Spleen (tissue), 11 donors: ENCODE measurements around the gene RNF14. TPM values are rescaled to one million over a fixed set of nuclear protein-coding genes. Genes with fewer than 3 reads are reported as not detected.

Source experiments
- DNase-seq: peaks from one replicate; pipeline ENCODE4 v3.0.0-alpha.2; 2020
- H3K27ac ChIP-seq, 8 donors: fragments of 200-600 bp; sonication (generic) in 7 of 8; 1 replicate in 4 of 8; 2 replicates in 4 of 8; pipeline versions ENCODE4 v1.5.0 to v1.8.0; 2016 to 2021; ENCODE audit warnings: inconsistent platforms in 4 of 8, mild to moderate bottlenecking in 4 of 8, moderate library complexity in 1 of 8
- H3K27me3 ChIP-seq, 7 donors: fragments of 200-600 bp; sonication (generic) in 6 of 7; replicated peaks in 1 of 7; 1 replicate in 4 of 7; 2 replicates in 3 of 7; pipeline versions ENCODE4 v1.5.0 to v1.8.0; 2016 to 2021; ENCODE audit warnings: inconsistent platforms in 3 of 7, mild to moderate bottlenecking in 1 of 7
- H3K36me3 ChIP-seq, 6 donors: fragments of 200-600 bp; sonication (generic) in 5 of 6; 1 replicate in 4 of 6; 2 replicates in 2 of 6; pipeline versions ENCODE4 v1.5.0 to v1.8.0; 2016 to 2021; ENCODE audit warnings: inconsistent platforms in 2 of 6
- H3K4me1 ChIP-seq, 6 donors: fragments of 200-600 bp; sonication (generic) in 5 of 6; 1 replicate in 3 of 6; 2 replicates in 3 of 6; pipeline versions ENCODE4 v1.5.0 to v1.8.0; 2016 to 2021; ENCODE audit warnings: inconsistent platforms in 3 of 6
- H3K4me3 ChIP-seq, 8 donors: fragments of 200-600 bp; sonication (generic) in 7 of 8; 1 replicate in 4 of 8; 2 replicates in 4 of 8; pipeline versions ENCODE4 v1.5.0 to v1.8.0; 2016 to 2021; ENCODE audit warnings: inconsistent platforms in 4 of 8, mild to moderate bottlenecking in 4 of 8, moderate library complexity in 2 of 8
- H3K9me3 ChIP-seq, 8 donors: fragments of 200-600 bp; sonication (generic) in 7 of 8; 1 replicate in 4 of 8; 2 replicates in 4 of 8; pipeline versions ENCODE4 v1.5.0 to v1.8.0; 2016 to 2021; ENCODE audit warnings: inconsistent platforms in 4 of 8
- CTCF ChIP-seq, 11 experiments: fragments of 200-600 bp in 7 of 11; fragments of 450-650 bp in 4 of 11; sonication (generic) in 4 of 11; IDR thresholded peaks in 8 of 11; conservative IDR thresholded peaks in 3 of 11; 1 replicate in 7 of 11; 2 replicates in 4 of 11; pipeline versions ENCODE4 v1.4.0 to v1.8.0; 2016 to 2021; ENCODE audit warnings: antibody characterized with exemption in 11 of 11, inconsistent platforms in 4 of 11, mild to moderate bottlenecking in 1 of 11
- POLR2A ChIP-seq, 3 donors: fragments of 450-650 bp; IDR thresholded peaks; one replicate each; pipeline ENCODE4 v1.5.1; 2017; ENCODE audit warnings: antibody characterized with exemption in 3 of 3, mild to moderate bottlenecking in 1 of 3
- POLR2AphosphoS5 ChIP-seq, 3 donors: sonication (generic); formaldehyde crosslinking; IDR thresholded peaks; one replicate each; pipeline ENCODE4 v1.5.1; 2017; ENCODE audit warnings: antibody characterized with exemption in 3 of 3
- WGBS, 5 donors: extraction: QIAGEN DNeasy Blood & Tissue Kit in 3 of 5; methylation state at CpG; one replicate each; pipeline versions ENCODE4 v1.1.5 to v1.1.7; 2013 to 2018; 5-methylcytosine and 5-hydroxymethylcytosine counted together
- intact Hi-C: fragments of 100-400 bp; cut with DNase I; formaldehyde crosslinking; loops from one replicate; pipeline ENCODE4 v1.15.0; 2023; ENCODE audit warnings: low total_unique reads
- polyA plus RNA-seq, 3 donors: library from polyadenylated mRNA; stranded (reverse); fragments of 200-250 nt; gene quantifications; one replicate each; pipeline ENCODE4 v1.2.1, GENCODE V29; 2013
- total RNA-seq, 7 donors: library from RNA; depleted of rRNA in 3 of 7; stranded (reverse); fragments of >200 nt in 3 of 7; fragmentation: NEBNext Ultra II Directional in 4 of 7; extraction: Animal tissue kit (Norgen Biotek cat#: 25700) in 4 of 7; gene quantifications; one replicate each; pipeline versions ENCODE4 v1.1.0 to v1.2.1, GENCODE V29; 2016 to 2021
- donor health status: healthy with polysubstance abuse.
- donor health status: DM: no; HTN: no; CAD: no; lungs with moderate emphysema.
- donor health status: DM: no; HTN: no; CAD: no.
- donor health status: Bipolar disorder and iron deficiency.
- donor health status: healthy.
- donor health status: DM: no; HTN: no; CAD: no.
- donor health status: DM: yes; HTN: yes; CAD: no.

Gene RNF14
- total and polyA plus RNA-seq, 10 donors = 13.6 to 60.2 (median 45.3) TPM

GRCh38 chr5:141978389-141978788, 9.5 kb downstream of the RNF14 start:
- Histone ChIP-seq H3K36me3 (peaks cover 0 to 100% (median 79%) of the 10 kb centered on the region in 6 donors), H3K27ac (no peak overlapping the region), H3K4me1 (peaks cover 0 to 29% (median 6%) of the 10 kb centered on the region in 6 donors), H3K4me3 (no peak overlapping the region), H3K9me3 (no peaks in the 10 kb centered on the region), H3K27me3 (no peaks in the 10 kb centered on the region)
- DNase-seq = no peak
- no peak for TF ChIP-seq POLR2A (IDR thresholded peaks at IDR 0.05)
- no peak for TF ChIP-seq CTCF (IDR thresholded peaks at IDR 0.05 in 8 of 11, conservative IDR thresholded peaks at IDR 0.05 in 3 of 11)
- no peak for TF ChIP-seq POLR2AphosphoS5 (IDR thresholded peaks at IDR 0.05)
- intact Hi-C loops = no loop called here

GRCh38 chr5:141982626-141983025, 13.7 kb downstream of the RNF14 start:
- Histone ChIP-seq H3K4me1 (peaks cover 0 to 2% (median 0%) of the 10 kb centered on the region in 6 donors), H3K27ac (no peak overlapping the region), H3K27me3 (no peaks in the 10 kb centered on the region), H3K9me3 (no peaks in the 10 kb centered on the region), H3K36me3 (peaks cover 2 to 100% (median 91%) of the 10 kb centered on the region in 6 donors), H3K4me3 (no peak overlapping the region)
- intact Hi-C loops = no loop called here
- no peak for DNase-seq
- WGBS, 5 donors = 47 to 73% (median 49%) methylated on average over 2 of the region's 2 CpGs
- TF ChIP-seq CTCF (IDR thresholded peaks at IDR 0.05 in 8 of 11, conservative IDR thresholded peaks at IDR 0.05 in 3 of 11) (no peak), POLR2A (IDR thresholded peaks at IDR 0.05) (no peak), POLR2AphosphoS5 (IDR thresholded peaks at IDR 0.05) (no peak)

GRCh38 chr5:141986072-141986471, 17.2 kb downstream of the RNF14 start:
- Histone ChIP-seq H3K4me3 (no peak overlapping the region), H3K4me1 (no peaks in the 10 kb centered on the region), H3K27me3 (no peaks in the 10 kb centered on the region), H3K27ac (no peak overlapping the region), H3K9me3 (no peaks in the 10 kb centered on the region), H3K36me3 (peaks cover 2 to 99% (median 80%) of the 10 kb centered on the region in 6 donors)
- TF ChIP-seq CTCF (IDR thresholded peaks at IDR 0.05 in 8 of 11, conservative IDR thresholded peaks at IDR 0.05 in 3 of 11) (no peak), POLR2AphosphoS5 (IDR thresholded peaks at IDR 0.05) (no peak), POLR2A (IDR thresholded peaks at IDR 0.05) (no peak)
- DNase-seq = no peak
- intact Hi-C loops = no loop called here

- intact Hi-C loops = loop anchor here (10.0 kb wide), 1 partner anchor 715 kb away; no protein-coding TSS in a partner anchor
- H3K36me3 ChIP-seq = peaks cover 2 to 96% (median 58%) of the 10 kb centered on the region in 6 donors
- H3K27me3 ChIP-seq = no peaks in the 10 kb centered on the region
- H3K4me1 ChIP-seq = peaks cover 0 to 9% (median 0%) of the 10 kb centered on the region in 6 donors
- no peak for DNase-seq
- H3K4me3 ChIP-seq = no peak overlapping the region
- H3K9me3 ChIP-seq = no peaks in the 10 kb centered on the region
- H3K27ac ChIP-seq = no peak overlapping the region
- 0 to 32% (median 0%) methylated on average over 1 of the region's 1 CpG for WGBS, 5 donors
- TF ChIP-seq POLR2AphosphoS5 (IDR thresholded peaks at IDR 0.05) = no peak
- TF ChIP-seq CTCF (IDR thresholded peaks at IDR 0.05 in 8 of 11, conservative IDR thresholded peaks at IDR 0.05 in 3 of 11) = no peak
- TF ChIP-seq POLR2A (IDR thresholded peaks at IDR 0.05) = no peak
Observed at GRCh38 chr5:141989720-141990119, 20.8 kb downstream of the RNF14 start.
